HEK293 (cell line): ENCODE results near the gene CREB3L1.

Experiments used
- CTCF ChIA-PET: fragments of 350-600 bp; formaldehyde crosslinking; extraction: SDS; loops from one replicate; lab custom pipeline; 2021; ENCODE audit warnings: antibody characterized with exemption; lab: Yijun Ruan, JAX
- POLR2A ChIA-PET: fragments of 300-600 bp; formaldehyde crosslinking; extraction: SDS; loops from one replicate; lab custom pipeline; 2020; ENCODE audit warnings: antibody characterized with exemption, inconsistent platforms; lab: Yijun Ruan, JAX
- H3K27ac ChIP-seq: fragments of 200-500 bp; sonication (Bioruptor generic); 2 replicates; pipeline ENCODE4 v1.5.1; 2014; ENCODE audit warnings: low read depth, low read length, control low read depth, inconsistent platforms; ENCODE audit errors: extremely low read depth
- H3K36me3 ChIP-seq, 2 experiments: fragments of 200-500 bp in 1 of 2; sonication (Bioruptor generic) in 1 of 2; 1 replicate in 1 of 2; 2 replicates in 1 of 2; pipeline ENCODE4 v1.5.1; 2014 to 2017; ENCODE audit warnings: inconsistent platforms in 2 of 2, low read length in 2 of 2; ENCODE audit not compliant: control insufficient read depth in 2 of 2, insufficient read depth in 1 of 2
- H3K4me1 ChIP-seq: fragments of 200-500 bp; sonication (Bioruptor generic); 2 replicates; pipeline ENCODE4 v1.5.1; 2014; ENCODE audit warnings: mild to moderate bottlenecking, low read length, inconsistent platforms; ENCODE audit not compliant: control insufficient read depth, insufficient read depth
- H3K4me3 ChIP-seq: 2 replicates; pipeline ENCODE4 v1.5.1; 2011; ENCODE audit warnings: low read depth, mild to moderate bottlenecking, control low read depth, low read length, moderate library complexity
- H3K9me3 ChIP-seq: fragments of 200-500 bp; sonication (Bioruptor generic); 2 replicates; pipeline ENCODE4 v1.5.1; 2014; ENCODE audit warnings: low read depth, low read length, inconsistent platforms; ENCODE audit not compliant: control insufficient read depth, insufficient read depth
- GFI1B ChIP-seq: fragments of 450-650 bp; formaldehyde crosslinking; IDR thresholded peaks from 2 replicates; pipeline ENCODE4 v1.5.1; 2016; ENCODE audit warnings: missing biosample characterization, missing genetic modification characterization
- HOXA7 ChIP-seq: sonication (generic); formaldehyde crosslinking; IDR thresholded peaks from 2 replicates; pipeline ENCODE4 v1.8.1; 2022; ENCODE audit warnings: missing genetic modification reagents, borderline replicate concordance
- IKZF3 ChIP-seq: fragments of 450-650 bp; IDR thresholded peaks from 2 replicates; pipeline ENCODE4 v1.5.0; 2018; ENCODE audit warnings: missing biosample characterization, mild to moderate bottlenecking, missing genetic modification characterization, moderate library complexity
- KLF1 ChIP-seq: fragments of 450-650 bp; formaldehyde crosslinking; IDR thresholded peaks from 2 replicates; pipeline ENCODE4 v1.5.1; 2016; ENCODE audit warnings: missing biosample characterization, missing genetic modification characterization
- KLF8 ChIP-seq: fragments of 450-650 bp; formaldehyde crosslinking; IDR thresholded peaks from 2 replicates; pipeline ENCODE4 v1.5.1; 2016; ENCODE audit warnings: missing biosample characterization, missing genetic modification characterization
- MYNN ChIP-seq: fragments of 450-650 bp; formaldehyde crosslinking; IDR thresholded peaks from 2 replicates; pipeline ENCODE4 v1.5.1; 2016; ENCODE audit warnings: missing biosample characterization, missing genetic modification characterization, borderline replicate concordance
- MZF1 ChIP-seq: fragments of 450-650 bp; formaldehyde crosslinking; IDR thresholded peaks from 2 replicates; pipeline ENCODE4 v1.5.1; 2017; ENCODE audit warnings: missing biosample characterization, missing genetic modification characterization, borderline replicate concordance
- TCF7L2 ChIP-seq: IDR thresholded peaks from 2 replicates; pipeline ENCODE4 v1.6.1; 2011; ENCODE audit warnings: low read depth, mild to moderate bottlenecking, inconsistent platforms, low read length, moderate library complexity, borderline replicate concordance
- YY2 ChIP-seq: fragments of 450-650 bp; formaldehyde crosslinking; IDR thresholded peaks from 2 replicates; pipeline ENCODE4 v1.5.1; 2016; ENCODE audit warnings: missing biosample characterization, missing genetic modification characterization
- ZFP69B ChIP-seq: fragments of 450-650 bp; formaldehyde crosslinking; IDR thresholded peaks from 2 replicates; pipeline ENCODE4 v1.5.1; 2016; ENCODE audit warnings: missing biosample characterization, missing genetic modification characterization
- ZNF10 ChIP-seq: fragments of 450-650 bp; formaldehyde crosslinking; IDR thresholded peaks from 2 replicates; pipeline ENCODE4 v1.5.1; 2017; ENCODE audit warnings: missing biosample characterization, missing genetic modification characterization
- ZNF140 ChIP-seq: fragments of 450-650 bp; formaldehyde crosslinking; IDR thresholded peaks from 2 replicates; pipeline ENCODE4 v1.5.1; 2016; ENCODE audit warnings: missing biosample characterization, missing genetic modification characterization
- ZNF16 ChIP-seq: fragments of 450-650 bp; formaldehyde crosslinking; IDR thresholded peaks from 2 replicates; pipeline ENCODE4 v1.5.1; 2016; ENCODE audit warnings: low read depth, missing biosample characterization, missing genetic modification characterization
- ZNF18 ChIP-seq: fragments of 450-650 bp; formaldehyde crosslinking; IDR thresholded peaks from 2 replicates; pipeline ENCODE4 v1.5.1; 2016; ENCODE audit warnings: missing biosample characterization, missing genetic modification characterization
- ZNF221 ChIP-seq: fragments of 450-650 bp; formaldehyde crosslinking; IDR thresholded peaks from 2 replicates; pipeline ENCODE4 v1.5.1; 2017; ENCODE audit warnings: missing biosample characterization, missing genetic modification characterization, borderline replicate concordance
- ZNF223 ChIP-seq: fragments of 450-650 bp; formaldehyde crosslinking; IDR thresholded peaks from 2 replicates; pipeline ENCODE4 v1.5.1; 2016; ENCODE audit warnings: missing biosample characterization, missing genetic modification characterization
- ZNF48 ChIP-seq: fragments of 450-650 bp; formaldehyde crosslinking; IDR thresholded peaks from 2 replicates; pipeline ENCODE4 v1.5.1; 2016; ENCODE audit warnings: missing biosample characterization, missing genetic modification characterization
- ZNF654 ChIP-seq: fragments of 450-650 bp; formaldehyde crosslinking; IDR thresholded peaks from 2 replicates; pipeline ENCODE4 v1.5.1; 2016; ENCODE audit warnings: low read depth, missing biosample characterization, missing genetic modification characterization
- ZNF677 ChIP-seq: fragments of 450-650 bp; IDR thresholded peaks from 2 replicates; pipeline ENCODE4 v1.5.0; 2018; ENCODE audit warnings: missing biosample characterization, mild to moderate bottlenecking, missing genetic modification characterization, moderate library complexity
- ZNF785 ChIP-seq: fragments of 450-650 bp; formaldehyde crosslinking; IDR thresholded peaks from 2 replicates; pipeline ENCODE4 v1.5.1; 2016; ENCODE audit warnings: missing biosample characterization, missing genetic modification characterization
- ZSCAN23 ChIP-seq: fragments of 450-650 bp; formaldehyde crosslinking; IDR thresholded peaks from 2 replicates; pipeline ENCODE4 v1.5.1; 2016; ENCODE audit warnings: missing biosample characterization, missing genetic modification characterization
- TF ChIP-seq, protein P1 (sequence below): fragments of 450-650 bp; formaldehyde crosslinking; IDR thresholded peaks from 2 replicates; pipeline ENCODE4 v1.5.1; 2016; ENCODE audit warnings: missing biosample characterization, missing genetic modification characterization
- TF ChIP-seq, protein P2 (sequence below): fragments of 450-650 bp; formaldehyde crosslinking; IDR thresholded peaks from 2 replicates; pipeline ENCODE4 v1.5.1; 2016; ENCODE audit warnings: missing biosample characterization, missing genetic modification characterization

The CREB3L1 gene

GRCh38 chr11:46286789-46287188 lies 9.3 kb downstream of the CREB3L1 start:
- POLR2A ChIA-PET = interaction anchor here (2.2 kb wide), 1 partner anchor 9 kb away, joined by 6 read pairs; no protein-coding TSS in a partner anchor
- H3K9me3 ChIP-seq = no peaks in the 10 kb centered on the region
- no peak overlapping the region for H3K4me3 ChIP-seq
- no peak overlapping the region for H3K27ac ChIP-seq
- TF ChIP-seq, protein P1, sequence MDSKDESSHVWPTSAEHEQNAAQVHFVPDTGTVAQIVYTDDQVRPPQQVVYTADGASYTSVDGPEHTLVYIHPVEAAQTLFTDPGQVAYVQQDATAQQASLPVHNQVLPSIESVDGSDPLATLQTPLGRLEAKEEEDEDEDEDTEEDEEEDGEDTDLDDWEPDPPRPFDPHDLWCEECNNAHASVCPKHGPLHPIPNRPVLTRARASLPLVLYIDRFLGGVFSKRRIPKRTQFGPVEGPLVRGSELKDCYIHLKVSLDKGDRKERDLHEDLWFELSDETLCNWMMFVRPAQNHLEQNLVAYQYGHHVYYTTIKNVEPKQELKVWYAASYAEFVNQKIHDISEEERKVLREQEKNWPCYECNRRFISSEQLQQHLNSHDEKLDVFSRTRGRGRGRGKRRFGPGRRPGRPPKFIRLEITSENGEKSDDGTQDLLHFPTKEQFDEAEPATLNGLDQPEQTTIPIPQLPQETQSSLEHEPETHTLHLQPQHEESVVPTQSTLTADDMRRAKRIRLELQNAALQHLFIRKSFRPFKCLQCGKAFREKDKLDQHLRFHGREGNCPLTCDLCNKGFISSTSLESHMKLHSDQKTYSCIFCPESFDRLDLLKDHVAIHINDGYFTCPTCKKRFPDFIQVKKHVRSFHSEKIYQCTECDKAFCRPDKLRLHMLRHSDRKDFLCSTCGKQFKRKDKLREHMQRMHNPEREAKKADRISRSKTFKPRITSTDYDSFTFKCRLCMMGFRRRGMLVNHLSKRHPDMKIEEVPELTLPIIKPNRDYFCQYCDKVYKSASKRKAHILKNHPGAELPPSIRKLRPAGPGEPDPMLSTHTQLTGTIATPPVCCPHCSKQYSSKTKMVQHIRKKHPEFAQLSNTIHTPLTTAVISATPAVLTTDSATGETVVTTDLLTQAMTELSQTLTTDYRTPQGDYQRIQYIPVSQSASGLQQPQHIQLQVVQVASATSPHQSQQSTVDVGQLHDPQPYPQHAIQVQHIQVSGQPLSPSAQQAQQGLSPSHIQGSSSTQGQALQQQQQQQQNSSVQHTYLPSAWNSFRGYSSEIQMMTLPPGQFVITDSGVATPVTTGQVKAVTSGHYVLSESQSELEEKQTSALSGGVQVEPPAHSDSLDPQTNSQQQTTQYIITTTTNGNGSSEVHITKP = no peak
- no peak for TF ChIP-seq IKZF3 (tag by site-specific recombination)
- TF ChIP-seq ZNF223 (tag by site-specific recombination) = no peak
- CTCF ChIA-PET = interaction anchor here (0.9 to 2.4 kb wide), 6 partner anchors 9 to 48 kb away, joined by 3 to 8 read pairs (median 4); partner anchors contain the start of gene CREB3L1
- H3K4me1 ChIP-seq = peaks cover 8% of the 10 kb centered on the region; the same call in 1 of the 2 replicates
- no peaks in the 10 kb centered on the region for H3K36me3 ChIP-seq

- no peak overlapping the region for H3K4me3 ChIP-seq
- no peak overlapping the region for H3K27ac ChIP-seq
- TF ChIP-seq ZNF16 (tag by site-specific recombination) (no peak), HOXA7 (CRISPR knock-in tag) (no peak), KLF1 (tag by site-specific recombination) (no peak), ZNF140 (tag by site-specific recombination) (no peak), ZNF223 (tag by site-specific recombination) (no peak), KLF8 (no peak), ZNF221 (tag by site-specific recombination) (no peak), MYNN (tag by site-specific recombination) (no peak), ZFP69B (tag by site-specific recombination) (no peak)
- POLR2A ChIA-PET = no interaction called here
- H3K9me3 ChIP-seq = no peaks in the 10 kb centered on the region
- CTCF ChIA-PET = interaction anchor here (0.9 to 1.1 kb wide), 3 partner anchors 8 to 23 kb away, joined by 3 read pairs; no protein-coding TSS in a partner anchor
- no peaks in the 10 kb centered on the region for H3K36me3 ChIP-seq
- peaks cover 8% of the 10 kb centered on the region; the same call in 1 of the 2 replicates for H3K4me1 ChIP-seq
Measured at GRCh38 chr11:46288451-46288850, 11.0 kb downstream of the CREB3L1 start.

GRCh38 chr11:46290011-46290410 lies 12.5 kb downstream of the CREB3L1 start:
- no peak overlapping the region for H3K4me3 ChIP-seq
- CTCF ChIA-PET = interaction anchor here (0.7 to 2.1 kb wide), 7 partner anchors 10 to 325 kb away, joined by 3 to 9 read pairs (median 5); no protein-coding TSS in a partner anchor
- H3K9me3 ChIP-seq = no peaks in the 10 kb centered on the region
- no peak overlapping the region for H3K27ac ChIP-seq
- no peaks in the 10 kb centered on the region for H3K36me3 ChIP-seq
- POLR2A ChIA-PET = interaction anchor here (0.6 to 2.0 kb wide), 3 partner anchors 13 to 75 kb away, joined by 3 to 7 read pairs (median 3); partner anchors contain the start of gene CREB3L1
- TF ChIP-seq ZNF10 (tag by site-specific recombination) (no peak), ZNF48 (tag by site-specific recombination) (no peak), ZNF654 (tag by site-specific recombination) (no peak), HOXA7 (CRISPR knock-in tag) (no peak), MZF1 (no peak), GFI1B (tag by site-specific recombination) (no peak), ZNF677 (tag by site-specific recombination) (no peak), ZNF785 (tag by site-specific recombination) (no peak), ZNF18 (tag by site-specific recombination) (no peak), ZSCAN23 (tag by site-specific recombination) (no peak), YY2 (tag by site-specific recombination) (no peak), TCF7L2 (no peak)
- TF ChIP-seq, protein P2, sequence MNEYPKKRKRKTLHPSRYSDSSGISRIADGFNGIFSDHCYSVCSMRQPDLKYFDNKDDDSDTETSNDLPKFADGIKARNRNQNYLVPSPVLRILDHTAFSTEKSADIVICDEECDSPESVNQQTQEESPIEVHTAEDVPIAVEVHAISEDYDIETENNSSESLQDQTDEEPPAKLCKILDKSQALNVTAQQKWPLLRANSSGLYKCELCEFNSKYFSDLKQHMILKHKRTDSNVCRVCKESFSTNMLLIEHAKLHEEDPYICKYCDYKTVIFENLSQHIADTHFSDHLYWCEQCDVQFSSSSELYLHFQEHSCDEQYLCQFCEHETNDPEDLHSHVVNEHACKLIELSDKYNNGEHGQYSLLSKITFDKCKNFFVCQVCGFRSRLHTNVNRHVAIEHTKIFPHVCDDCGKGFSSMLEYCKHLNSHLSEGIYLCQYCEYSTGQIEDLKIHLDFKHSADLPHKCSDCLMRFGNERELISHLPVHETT (tag by site-specific recombination) = no peak
- H3K4me1 ChIP-seq = peaks cover 8% of the 10 kb centered on the region; the same call in 1 of the 2 replicates
